Femur (tissue), 1 donor: ENCODE measurements around the gene RNF123.

Experiments used
- DNase-seq: peaks from one replicate; pipeline ENCODE4 v3.0.0-alpha.2; 2017

Gene RNF123

GRCh38 chr3:49757197-49757596, 67.8 kb downstream of the RNF123 start:
- no peak for DNase-seq

- DNase-seq = no peak
Observed at GRCh38 chr3:49759226-49759625, 69.9 kb downstream of the RNF123 start.

- no peak for DNase-seq
Observed at GRCh38 chr3:49761661-49762060, 72.3 kb downstream of the RNF123 start.

GRCh38 chr3:49763981-49764380, 74.6 kb downstream of the RNF123 start:
- DNase-seq = no peak

GRCh38 chr3:49769286-49769915, 80.0 kb downstream of the RNF123 start:
- no peak for DNase-seq

GRCh38 chr3:49769926-49770325, 80.6 kb downstream of the RNF123 start:
- DNase-seq = no peak
